Hippocampal formation (tissue), 2 donors: ENCODE measurements around the gene FTO.

Experiments used
- DNase-seq, 2 donors: peaks; one replicate each; lab custom pipeline; 2025; lab: John Stamatoyannopoulos, UW

The FTO gene

GRCh38 chr16:54160252-54160860, 456.4 kb downstream of the FTO start:
- no peak for DNase-seq

GRCh38 chr16:54160939-54161897, 457.3 kb downstream of the FTO start:
- no peak for DNase-seq

- no peak for DNase-seq
Observed at GRCh38 chr16:54163197-54163843, 459.4 kb downstream of the FTO start.

GRCh38 chr16:54164789-54165173, 460.8 kb downstream of the FTO start:
- DNase-seq: no peak

GRCh38 chr16:54165174-54165911, 461.4 kb downstream of the FTO start:
- DNase-seq: no peak

GRCh38 chr16:54165912-54166865, 462.2 kb downstream of the FTO start:
- no peak for DNase-seq

GRCh38 chr16:54169112-54169511, 465.2 kb downstream of the FTO start:
- no peak for DNase-seq

- DNase-seq: no peak
Observed at GRCh38 chr16:54171626-54172537, 467.9 kb downstream of the FTO start.

GRCh38 chr16:54173490-54173889, 469.5 kb downstream of the FTO start:
- DNase-seq: no peak

GRCh38 chr16:54174201-54174600, 470.2 kb downstream of the FTO start:
- no peak for DNase-seq

GRCh38 chr16:54174750-54175149, 470.8 kb downstream of the FTO start:
- no peak for DNase-seq

GRCh38 chr16:54175169-54175551, 471.2 kb downstream of the FTO start:
- DNase-seq: no peak

GRCh38 chr16:54175552-54176375, 471.8 kb downstream of the FTO start:
- no peak for DNase-seq

GRCh38 chr16:54176376-54176901, 472.5 kb downstream of the FTO start:
- no peak for DNase-seq

- DNase-seq: no peak
Observed at GRCh38 chr16:54177052-54177861, 473.3 kb downstream of the FTO start.

- no peak for DNase-seq
Observed at GRCh38 chr16:54177862-54178477, 474.0 kb downstream of the FTO start.

- DNase-seq: no peak
Observed at GRCh38 chr16:54178478-54178976, 474.6 kb downstream of the FTO start.
